ENCODE data around the gene FAM174A.

DNA sequence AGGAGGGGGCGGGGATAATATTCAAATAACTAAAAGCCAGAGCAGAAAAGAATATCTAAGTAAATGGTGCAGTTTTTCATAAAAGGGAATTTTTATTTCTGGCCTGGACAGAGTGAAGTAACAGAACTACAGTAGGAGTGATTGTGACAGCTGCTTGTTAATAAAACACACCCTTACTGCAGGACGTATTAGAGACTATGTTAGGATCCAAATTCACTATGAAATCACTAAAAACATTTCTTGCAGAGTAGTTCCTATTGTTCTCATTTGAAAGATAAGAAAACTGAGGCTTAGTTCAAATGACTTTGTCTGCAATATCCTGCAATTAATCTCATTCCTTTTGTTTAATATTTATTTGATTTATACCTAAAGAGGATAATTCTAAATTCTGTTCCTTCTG, 39.5 kb downstream of the FAM174A start:
- no peak for TF ChIP-seq POLR2A (IDR thresholded peaks at IDR 0.05)
- TF ChIP-seq, protein P1, sequence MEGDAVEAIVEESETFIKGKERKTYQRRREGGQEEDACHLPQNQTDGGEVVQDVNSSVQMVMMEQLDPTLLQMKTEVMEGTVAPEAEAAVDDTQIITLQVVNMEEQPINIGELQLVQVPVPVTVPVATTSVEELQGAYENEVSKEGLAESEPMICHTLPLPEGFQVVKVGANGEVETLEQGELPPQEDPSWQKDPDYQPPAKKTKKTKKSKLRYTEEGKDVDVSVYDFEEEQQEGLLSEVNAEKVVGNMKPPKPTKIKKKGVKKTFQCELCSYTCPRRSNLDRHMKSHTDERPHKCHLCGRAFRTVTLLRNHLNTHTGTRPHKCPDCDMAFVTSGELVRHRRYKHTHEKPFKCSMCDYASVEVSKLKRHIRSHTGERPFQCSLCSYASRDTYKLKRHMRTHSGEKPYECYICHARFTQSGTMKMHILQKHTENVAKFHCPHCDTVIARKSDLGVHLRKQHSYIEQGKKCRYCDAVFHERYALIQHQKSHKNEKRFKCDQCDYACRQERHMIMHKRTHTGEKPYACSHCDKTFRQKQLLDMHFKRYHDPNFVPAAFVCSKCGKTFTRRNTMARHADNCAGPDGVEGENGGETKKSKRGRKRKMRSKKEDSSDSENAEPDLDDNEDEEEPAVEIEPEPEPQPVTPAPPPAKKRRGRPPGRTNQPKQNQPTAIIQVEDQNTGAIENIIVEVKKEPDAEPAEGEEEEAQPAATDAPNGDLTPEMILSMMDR (IDR thresholded peaks at IDR 0.05 in 8 of 11, conservative IDR thresholded peaks at IDR 0.05 in 3 of 11), result no peak

All from spleen (tissue), 7 donors.